Osteocyte (in vitro differentiated cells): ENCODE measurements around the gene TPI1. TPM values are rescaled to one million over a fixed set of nuclear protein-coding genes. Genes with fewer than 3 reads are reported as not detected.

Source experiments
- DNase-seq: peaks from one replicate; pipeline ENCODE4 v3.0.0; 2021; ENCODE audit warnings: mixed read lengths; ENCODE audit not compliant: unreplicated experiment; ENCODE audit errors: extremely low spot score
- H3K27ac Mint-ChIP-seq: one replicate; pipeline ENCODE4 v1.8.0; 2021; ENCODE audit warnings: mild to moderate bottlenecking, mixed read lengths; ENCODE audit not compliant: unreplicated experiment
- H3K27me3 Mint-ChIP-seq: one replicate; pipeline ENCODE4 v1.8.0; 2021; ENCODE audit warnings: mixed read lengths; ENCODE audit not compliant: unreplicated experiment
- H3K36me3 Mint-ChIP-seq: one replicate; pipeline ENCODE4 v1.8.0; 2021; ENCODE audit warnings: mixed read lengths; ENCODE audit not compliant: unreplicated experiment
- H3K4me1 Mint-ChIP-seq: one replicate; pipeline ENCODE4 v1.8.0; 2021; ENCODE audit warnings: mixed read lengths; ENCODE audit not compliant: unreplicated experiment
- H3K4me3 Mint-ChIP-seq: one replicate; pipeline ENCODE4 v1.8.0; 2021; ENCODE audit warnings: mild to moderate bottlenecking, moderate library complexity, mixed read lengths; ENCODE audit not compliant: unreplicated experiment
- H3K9me3 Mint-ChIP-seq: one replicate; pipeline ENCODE4 v1.8.0; 2021; ENCODE audit warnings: mixed read lengths; ENCODE audit not compliant: unreplicated experiment
- CTCF ChIP-seq: fragments of 200-600 bp; sonication (generic); IDR thresholded peaks from 2 replicates; pipeline ENCODE4 v1.5.0; 2021; ENCODE audit warnings: antibody characterized with exemption, mild to moderate bottlenecking, moderate library complexity
- total RNA-seq: library from RNA; stranded (reverse); gene quantifications from 2 replicates; pipeline ENCODE4 v1.2.1, GENCODE V29; 2021

Gene TPI1
- total RNA-seq, 1 donor from 2014 or later, result 408 TPM

- Mint-ChIP-seq H3K27me3 (no peaks in the 10 kb centered on the region), H3K36me3 (peaks cover 18% of the 10 kb centered on the region), H3K9me3 (no peaks in the 10 kb centered on the region), H3K27ac (no peak overlapping the region), H3K4me3 (no peak overlapping the region), H3K4me1 (no peaks in the 10 kb centered on the region)
- no peak for DNase-seq
- TF ChIP-seq CTCF, result no peak
Measured at GRCh38 chr12:6842075-6842474, 25.3 kb upstream of the TPI1 start.

- Mint-ChIP-seq H3K9me3 (no peaks in the 10 kb centered on the region), H3K27ac (no peak overlapping the region), H3K27me3 (no peaks in the 10 kb centered on the region), H3K4me1 (no peaks in the 10 kb centered on the region), H3K4me3 (no peak overlapping the region), H3K36me3 (peaks cover 24% of the 10 kb centered on the region)
- no peak for DNase-seq
- no peak for TF ChIP-seq CTCF
Measured at GRCh38 chr12:6843118-6843902, 24.0 kb upstream of the TPI1 start.

- DNase-seq, result no peak
- Mint-ChIP-seq H3K4me1 (peaks cover 9% of the 10 kb centered on the region), H3K4me3 (no peak overlapping the region), H3K36me3 (peaks cover 24% of the 10 kb centered on the region), H3K9me3 (no peaks in the 10 kb centered on the region), H3K27me3 (no peaks in the 10 kb centered on the region), H3K27ac (no peak overlapping the region)
- TF ChIP-seq CTCF, result no peak
Measured at GRCh38 chr12:6845395-6845794, 21.9 kb upstream of the TPI1 start.

GRCh38 chr12:6846316-6846869 is 20.9 kb upstream of the TPI1 start:
- Mint-ChIP-seq H3K9me3 (no peaks in the 10 kb centered on the region), H3K27me3 (no peaks in the 10 kb centered on the region), H3K4me1 (peaks cover 15% of the 10 kb centered on the region), H3K27ac (no peak overlapping the region), H3K36me3 (peaks cover 24% of the 10 kb centered on the region), H3K4me3 (no peak overlapping the region)
- TF ChIP-seq CTCF, result no peak
- DNase-seq, result no peak

GRCh38 chr12:6847676-6848075 is 19.7 kb upstream of the TPI1 start:
- DNase-seq, result no peak
- Mint-ChIP-seq H3K9me3 (no peaks in the 10 kb centered on the region), H3K27me3 (no peaks in the 10 kb centered on the region), H3K36me3 (peaks cover 24% of the 10 kb centered on the region), H3K4me3 (no peak overlapping the region), H3K27ac (no peak overlapping the region), H3K4me1 (peaks cover 17% of the 10 kb centered on the region)
- TF ChIP-seq CTCF, result no peak
